IPS-11a (cell line): Measurements from ENCODE around the gene LRRC70.
"Not testable (repeated sequence)": the region's sequence is repeated elsewhere in the genome, so short reads cannot be mapped to it uniquely, and the experiment has no call there.

Experiments
- H3K4me3 ChIP-seq: one replicate; pipeline ENCODE4 v1.5.1; 2013; ENCODE audit warnings: low read depth, low read length, control low read depth

Gene LRRC70, protein sequence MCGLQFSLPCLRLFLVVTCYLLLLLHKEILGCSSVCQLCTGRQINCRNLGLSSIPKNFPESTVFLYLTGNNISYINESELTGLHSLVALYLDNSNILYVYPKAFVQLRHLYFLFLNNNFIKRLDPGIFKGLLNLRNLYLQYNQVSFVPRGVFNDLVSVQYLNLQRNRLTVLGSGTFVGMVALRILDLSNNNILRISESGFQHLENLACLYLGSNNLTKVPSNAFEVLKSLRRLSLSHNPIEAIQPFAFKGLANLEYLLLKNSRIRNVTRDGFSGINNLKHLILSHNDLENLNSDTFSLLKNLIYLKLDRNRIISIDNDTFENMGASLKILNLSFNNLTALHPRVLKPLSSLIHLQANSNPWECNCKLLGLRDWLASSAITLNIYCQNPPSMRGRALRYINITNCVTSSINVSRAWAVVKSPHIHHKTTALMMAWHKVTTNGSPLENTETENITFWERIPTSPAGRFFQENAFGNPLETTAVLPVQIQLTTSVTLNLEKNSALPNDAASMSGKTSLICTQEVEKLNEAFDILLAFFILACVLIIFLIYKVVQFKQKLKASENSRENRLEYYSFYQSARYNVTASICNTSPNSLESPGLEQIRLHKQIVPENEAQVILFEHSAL

DNA sequence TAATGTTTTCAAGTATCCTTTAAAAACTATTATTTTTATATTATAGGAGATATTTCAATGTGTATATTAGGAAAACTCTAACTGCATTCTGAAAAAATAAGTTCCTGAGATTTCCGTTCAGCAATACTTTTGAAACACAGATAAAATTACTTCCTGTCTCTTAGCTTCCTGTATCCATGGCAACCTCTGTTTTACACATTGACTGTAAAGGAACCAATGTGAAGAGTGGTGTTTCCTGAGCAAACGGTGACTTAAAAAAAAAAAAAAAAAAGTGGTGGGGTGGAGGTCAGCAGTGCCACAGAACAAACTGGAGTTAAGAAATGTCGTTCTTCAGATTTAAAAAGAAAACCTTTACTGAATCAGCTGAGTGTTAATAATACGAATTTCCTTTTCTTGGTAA is at the start of gene LRRC70:
TSS of gene LRRC70 (plus strand) at position 280 of the 400 bp plus-strand sequence. CDS start 620 bp downstream, outside the sequence.
- H3K4me3 ChIP-seq, result no peak within 1 kb of the TSS

DNA sequence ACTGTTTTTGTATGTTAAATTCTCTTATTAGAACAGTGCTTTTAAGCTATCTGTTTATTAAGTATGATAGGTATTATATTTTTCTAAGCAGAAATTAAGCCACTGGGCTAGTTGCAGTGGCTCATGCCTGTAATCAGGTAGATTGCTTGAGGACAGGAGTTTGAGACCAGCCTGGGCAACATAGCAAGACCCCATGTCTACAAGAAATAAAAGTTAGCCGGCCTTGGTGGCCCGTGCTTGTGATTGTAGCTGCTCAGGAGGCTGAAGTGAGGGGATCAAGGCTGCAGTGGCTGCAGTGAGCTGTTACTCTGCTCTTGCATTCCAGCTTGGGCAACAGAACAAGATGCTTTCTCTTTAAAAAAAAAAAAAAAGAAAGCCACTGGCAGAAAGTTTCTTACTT is 45.0 kb upstream of the LRRC70 start:
- no peak overlapping the region for H3K4me3 ChIP-seq

- H3K4me3 ChIP-seq, result no peak overlapping the region
Measured at GRCh38 chr5:62534461-62535236, 44.0 kb upstream of the LRRC70 start.

DNA sequence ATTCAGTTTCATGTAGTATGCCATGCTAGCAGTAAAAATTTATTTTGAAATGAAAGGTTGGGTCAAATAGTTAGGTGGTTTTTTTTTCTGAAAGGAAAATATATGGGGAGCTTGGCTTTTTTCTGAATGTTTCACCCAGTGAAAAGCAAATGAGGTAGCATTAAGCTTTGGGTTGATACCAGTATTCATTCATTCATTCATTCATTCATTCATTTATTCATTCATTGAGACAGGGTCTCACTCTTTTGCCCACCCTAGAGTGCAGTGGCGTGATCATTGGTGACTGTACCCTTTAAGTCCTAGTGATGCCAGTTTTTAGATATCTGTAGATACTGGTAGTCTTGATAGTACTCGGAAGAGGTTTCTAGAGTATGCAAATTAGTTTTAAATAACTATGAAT is 42.4 kb upstream of the LRRC70 start:
- no peak overlapping the region for H3K4me3 ChIP-seq

DNA sequence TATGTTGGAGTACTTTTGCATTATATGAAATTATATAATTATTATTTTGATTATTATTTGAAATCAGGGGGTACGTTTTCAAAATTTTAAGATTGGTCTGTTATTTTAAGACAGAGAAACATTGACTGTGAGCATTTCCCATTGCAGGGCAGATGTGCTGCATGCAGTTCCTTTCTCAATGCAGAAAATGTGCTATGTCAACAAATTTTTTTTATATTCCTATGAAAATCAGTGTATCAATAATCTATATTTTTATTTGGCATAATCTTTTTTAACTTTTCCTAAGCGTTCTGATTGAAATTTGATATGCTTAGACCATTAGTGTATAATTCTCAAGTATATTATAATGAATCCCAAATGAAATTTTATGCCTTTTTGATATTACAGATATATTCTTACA is 41.8 kb upstream of the LRRC70 start:
- no peak overlapping the region for H3K4me3 ChIP-seq

DNA sequence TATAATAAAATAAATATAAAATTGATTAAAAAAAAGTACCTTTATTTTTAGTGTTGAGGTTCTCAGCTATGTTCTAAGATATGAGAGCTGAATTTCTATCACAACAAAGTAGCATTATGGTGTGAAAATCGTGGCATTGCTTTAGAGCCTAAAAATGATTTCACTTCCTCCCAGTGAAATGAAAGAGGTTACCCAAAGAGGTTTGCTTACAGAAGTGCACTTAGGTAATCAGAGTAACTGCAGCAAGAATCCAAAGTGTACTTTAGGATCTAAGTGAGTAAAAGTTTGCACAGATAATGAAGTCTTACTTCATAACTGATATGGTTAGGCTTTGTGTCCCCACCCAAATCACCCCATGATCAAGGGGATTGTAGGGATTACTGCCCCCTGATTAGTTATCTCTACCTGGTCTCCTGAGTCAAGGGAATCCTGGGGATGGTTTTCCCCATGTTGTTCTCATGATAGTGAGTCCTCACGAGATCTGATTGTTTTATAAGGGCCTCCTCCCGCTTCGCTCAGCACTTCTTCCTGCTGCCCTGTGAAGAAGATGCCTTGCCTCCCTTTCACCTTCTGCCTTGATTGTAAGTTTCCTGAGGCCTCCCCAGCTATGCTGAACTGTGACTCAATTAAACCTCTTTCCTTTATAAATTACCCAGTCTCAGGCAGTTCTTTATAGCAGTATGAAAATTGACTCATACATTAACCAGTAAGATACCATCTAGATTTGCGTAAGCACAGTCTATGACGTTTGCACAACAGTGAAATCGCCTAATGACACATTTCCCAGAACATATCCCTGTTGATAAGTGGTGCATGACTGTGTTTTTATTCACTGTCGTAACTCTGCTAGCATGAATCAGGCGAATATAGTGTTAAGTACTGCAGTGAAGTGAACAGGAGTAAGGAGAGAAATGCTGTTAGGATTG is 40.3 kb upstream of the LRRC70 start:
- no peak overlapping the region for H3K4me3 ChIP-seq

DNA sequence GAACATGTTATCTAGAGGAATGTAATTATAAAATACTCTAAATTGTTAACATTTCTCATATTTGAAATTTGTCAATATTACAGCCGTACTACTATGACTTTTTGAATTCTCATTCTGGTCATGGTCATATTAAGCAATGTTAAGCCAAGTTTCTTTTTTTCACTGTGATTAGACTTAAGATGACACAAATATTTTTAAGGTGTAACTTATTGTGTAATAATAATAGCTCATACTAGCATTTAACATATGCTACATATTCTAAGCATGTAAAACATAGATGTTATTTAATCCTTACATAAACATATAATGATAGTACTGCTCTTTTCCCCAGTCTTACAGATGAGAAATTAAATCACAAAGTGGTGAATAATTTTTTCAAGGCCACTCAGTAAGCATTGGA is 35.9 kb upstream of the LRRC70 start:
- no peak overlapping the region for H3K4me3 ChIP-seq

- no peak overlapping the region for H3K4me3 ChIP-seq
Measured at GRCh38 chr5:62547945-62548630, 30.5 kb upstream of the LRRC70 start.

DNA sequence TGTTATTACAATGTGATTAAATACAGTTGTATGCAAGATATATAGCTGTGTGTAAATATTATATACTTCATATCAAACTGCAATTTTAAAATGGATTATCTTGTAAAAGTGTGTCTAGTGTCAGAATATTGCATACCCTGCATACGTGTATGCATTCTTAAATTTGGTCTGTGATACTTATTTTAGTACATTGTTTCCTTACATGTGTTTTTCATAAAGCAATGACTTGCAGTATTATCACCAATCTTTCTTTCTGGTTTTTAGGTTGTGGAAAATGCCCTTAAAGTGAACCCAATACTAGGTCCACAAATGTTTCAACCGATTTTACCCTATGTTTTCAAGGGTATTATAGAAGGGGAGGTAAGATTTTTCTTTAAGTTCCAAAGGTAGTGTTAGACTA is 28.5 kb upstream of the LRRC70 start:
- H3K4me3 ChIP-seq, result no peak overlapping the region

- H3K4me3 ChIP-seq, result no peak overlapping the region
Measured at GRCh38 chr5:62555930-62556329, 22.7 kb upstream of the LRRC70 start.

GRCh38 chr5:62558941-62559340 is 19.7 kb upstream of the LRRC70 start:
- no peak overlapping the region for H3K4me3 ChIP-seq

- H3K4me3 ChIP-seq, result no peak overlapping the region
Measured at GRCh38 chr5:62560786-62561185, 17.8 kb upstream of the LRRC70 start.

GRCh38 chr5:62561896-62562295 is 16.7 kb upstream of the LRRC70 start:
- no peak overlapping the region for H3K4me3 ChIP-seq

GRCh38 chr5:62562867-62563266 is 15.8 kb upstream of the LRRC70 start:
- H3K4me3 ChIP-seq, result no peak overlapping the region

GRCh38 chr5:62564101-62564500 is 14.5 kb upstream of the LRRC70 start:
- H3K4me3 ChIP-seq, result no peak overlapping the region

DNA sequence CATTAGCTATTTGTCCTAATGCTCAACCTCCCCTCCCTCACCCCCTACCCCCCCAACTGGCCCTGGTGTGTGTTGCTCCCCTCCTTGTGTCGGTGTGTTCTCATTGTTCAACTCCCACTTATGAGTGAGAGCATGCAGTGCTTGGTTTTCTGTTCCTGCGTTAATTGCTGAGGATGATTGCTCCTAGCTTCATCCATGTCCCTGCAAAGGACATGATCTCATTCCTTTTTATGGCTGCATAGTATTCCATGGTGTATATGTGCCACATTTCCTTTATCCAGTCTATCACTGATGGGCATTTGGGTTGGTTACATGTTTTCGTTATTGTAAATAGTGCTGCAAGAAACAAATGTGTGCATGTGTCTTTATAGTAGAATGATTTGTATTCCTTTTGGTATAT is 12.9 kb upstream of the LRRC70 start:
- not testable (repeated sequence) for H3K4me3 ChIP-seq

DNA sequence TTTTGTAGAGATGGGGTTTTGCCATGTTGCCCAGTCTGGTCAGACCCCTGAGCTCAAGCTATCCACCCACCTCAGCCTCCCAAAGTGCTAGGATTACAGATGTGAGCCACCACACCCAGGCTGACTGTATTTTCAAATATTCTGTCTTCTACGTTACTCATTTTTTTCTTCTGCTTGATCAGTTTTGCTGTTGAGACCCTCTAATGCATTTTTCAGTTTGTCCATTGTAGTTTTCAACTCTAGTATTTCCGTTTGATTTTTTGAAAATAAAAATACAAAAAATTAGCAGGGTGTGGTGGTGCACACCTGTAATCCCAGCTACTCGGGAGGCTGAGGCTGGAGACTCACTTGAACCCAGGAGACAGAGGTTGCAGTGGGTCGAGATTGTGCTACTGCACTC is 10.5 kb upstream of the LRRC70 start:
- no peak overlapping the region for H3K4me3 ChIP-seq

DNA sequence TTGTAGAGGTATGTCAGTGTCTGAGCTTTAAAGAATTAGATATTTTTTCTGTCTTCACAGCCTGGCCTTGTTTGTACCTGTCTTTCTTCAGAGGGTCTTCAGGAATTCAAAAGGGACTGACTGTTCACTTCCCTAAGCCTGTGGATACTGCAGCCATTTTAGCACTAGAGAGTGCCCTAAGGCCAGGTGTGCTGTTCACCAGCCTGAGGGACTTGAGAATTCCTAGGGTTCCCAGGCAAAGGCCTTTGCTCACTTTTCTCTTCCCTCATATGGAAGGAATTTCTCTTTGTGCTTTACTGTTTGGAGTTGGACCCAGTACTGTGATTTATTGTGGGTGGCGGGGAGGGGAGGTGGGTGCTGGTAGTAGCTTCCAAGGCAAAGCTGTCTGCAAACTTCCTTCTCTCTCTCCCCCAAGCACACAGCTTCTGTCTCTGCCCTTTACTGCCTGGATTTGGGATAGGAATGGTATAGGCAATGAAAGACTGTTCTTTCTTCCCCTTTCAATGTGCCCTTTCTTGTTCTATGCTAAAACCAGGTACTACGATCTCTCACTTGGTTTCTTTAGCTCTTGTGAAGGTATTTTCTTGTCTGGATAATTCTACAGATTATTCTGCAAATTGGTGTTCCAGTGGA is 9.7 kb upstream of the LRRC70 start:
- no peak overlapping the region for H3K4me3 ChIP-seq

- H3K4me3 ChIP-seq, result no peak overlapping the region
Measured at GRCh38 chr5:62569470-62569869, 9.1 kb upstream of the LRRC70 start.
